Astrocyte of the cerebellum (primary cell): ENCODE data around the gene HLX.

ENCODE experiments used
- DNase-seq: peaks from one replicate; pipeline ENCODE4 v3.0.0-alpha.2; 2011; ENCODE audit warnings: low read depth
- H3K4me3 ChIP-seq: 2 replicates; pipeline ENCODE4 v1.5.1; 2011; ENCODE audit warnings: mild to moderate bottlenecking, low read depth, low read length, moderate library complexity
- in situ Hi-C: cut with HindIII; loops from 2 replicates; pipeline ENCODE4 v1.10.0; 2017; ENCODE audit warnings: low sequenced_read_pairs
- TF ChIP-seq, protein P1 (sequence below): IDR thresholded peaks from 2 replicates; pipeline ENCODE4 v1.5.1; 2012; ENCODE audit warnings: low read length, low read depth, moderate library complexity, mild to moderate bottlenecking; ENCODE audit errors: missing control alignments

HLX gene

DNA sequence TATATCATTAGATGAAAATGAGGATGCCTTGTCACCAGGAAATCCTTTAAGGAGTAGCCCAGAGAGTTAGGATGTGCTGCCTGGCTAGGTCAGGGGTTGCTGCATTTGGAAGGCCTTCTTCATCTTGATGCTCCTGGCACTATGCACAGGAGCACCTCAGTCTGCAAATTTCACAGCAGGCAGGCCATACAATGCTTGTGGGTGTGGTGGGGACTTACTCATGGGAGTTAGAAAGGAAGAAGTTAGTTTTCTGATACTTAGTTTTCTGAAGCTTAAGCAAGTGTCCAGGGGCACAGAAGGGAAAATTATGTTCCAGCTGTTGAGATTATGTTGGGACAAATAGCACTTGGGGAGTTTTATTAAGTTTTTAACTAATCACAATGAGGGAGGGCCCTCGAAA is 11.4 kb downstream of the HLX start:
- TF ChIP-seq, protein P1, sequence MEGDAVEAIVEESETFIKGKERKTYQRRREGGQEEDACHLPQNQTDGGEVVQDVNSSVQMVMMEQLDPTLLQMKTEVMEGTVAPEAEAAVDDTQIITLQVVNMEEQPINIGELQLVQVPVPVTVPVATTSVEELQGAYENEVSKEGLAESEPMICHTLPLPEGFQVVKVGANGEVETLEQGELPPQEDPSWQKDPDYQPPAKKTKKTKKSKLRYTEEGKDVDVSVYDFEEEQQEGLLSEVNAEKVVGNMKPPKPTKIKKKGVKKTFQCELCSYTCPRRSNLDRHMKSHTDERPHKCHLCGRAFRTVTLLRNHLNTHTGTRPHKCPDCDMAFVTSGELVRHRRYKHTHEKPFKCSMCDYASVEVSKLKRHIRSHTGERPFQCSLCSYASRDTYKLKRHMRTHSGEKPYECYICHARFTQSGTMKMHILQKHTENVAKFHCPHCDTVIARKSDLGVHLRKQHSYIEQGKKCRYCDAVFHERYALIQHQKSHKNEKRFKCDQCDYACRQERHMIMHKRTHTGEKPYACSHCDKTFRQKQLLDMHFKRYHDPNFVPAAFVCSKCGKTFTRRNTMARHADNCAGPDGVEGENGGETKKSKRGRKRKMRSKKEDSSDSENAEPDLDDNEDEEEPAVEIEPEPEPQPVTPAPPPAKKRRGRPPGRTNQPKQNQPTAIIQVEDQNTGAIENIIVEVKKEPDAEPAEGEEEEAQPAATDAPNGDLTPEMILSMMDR: no peak
- DNase-seq: no peak
- in situ Hi-C loops: no loop called here
- no peak overlapping the region for H3K4me3 ChIP-seq

DNA sequence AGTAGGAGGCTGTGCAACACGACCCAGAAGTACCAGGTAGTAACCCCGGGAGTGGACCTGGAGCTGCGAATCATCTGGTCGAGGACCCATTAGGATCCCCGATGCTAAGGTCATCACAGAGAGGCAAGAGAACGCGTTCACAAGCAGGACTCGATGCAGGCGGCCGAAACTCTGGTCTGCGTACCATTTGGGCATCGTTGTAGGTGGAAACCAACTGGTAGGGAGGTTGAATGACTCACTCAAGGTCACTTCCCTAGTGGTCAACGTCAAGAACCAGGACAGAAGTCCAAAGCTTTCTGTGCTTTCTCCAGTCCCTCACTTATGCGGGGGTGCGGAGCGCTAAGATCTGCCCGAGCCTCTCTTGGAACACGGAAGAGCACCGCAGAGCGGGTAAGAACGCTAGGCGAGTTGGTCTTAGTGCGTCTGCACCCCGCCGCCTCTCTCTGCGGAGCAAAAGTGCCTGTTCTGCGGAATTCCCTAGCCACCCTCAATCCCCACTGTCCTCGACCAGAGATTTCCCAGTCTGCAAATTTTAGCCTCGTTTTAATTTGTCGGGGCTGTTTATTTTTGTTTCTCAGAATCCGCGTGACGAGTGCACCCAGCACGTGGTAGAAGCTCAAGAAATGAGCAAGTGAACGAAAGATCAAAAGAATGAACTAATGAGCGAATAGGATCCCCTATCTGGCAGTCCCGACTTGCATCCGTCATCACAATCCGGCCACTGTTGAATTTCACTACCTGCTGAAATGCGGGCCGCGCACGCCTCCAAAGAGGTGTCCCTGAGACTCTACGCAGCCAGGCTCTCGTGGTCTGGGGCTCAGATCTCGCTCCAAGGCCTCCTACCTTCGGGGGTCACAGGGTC is 12.2 kb downstream of the HLX start:
- TF ChIP-seq, protein P1: no peak
- DNase-seq: no peak
- H3K4me3 ChIP-seq: no peak overlapping the region
- in situ Hi-C loops: no loop called here

DNA sequence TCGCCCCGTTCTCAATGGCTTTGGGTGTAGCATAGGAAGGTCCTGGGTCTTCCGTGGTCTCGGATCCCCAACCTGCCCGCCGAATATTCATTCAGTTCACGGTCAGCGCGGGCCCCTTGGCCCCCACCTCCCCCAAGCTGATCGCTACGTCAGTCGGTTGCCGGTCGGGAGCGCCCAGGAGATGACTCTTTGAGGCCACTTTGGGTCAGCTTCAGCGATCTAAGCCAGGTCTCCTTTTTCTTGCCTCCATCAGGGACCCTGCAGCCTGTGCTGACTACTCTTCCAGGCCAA is 12.8 kb downstream of the HLX start:
- no peak for DNase-seq
- TF ChIP-seq, protein P1: no peak
- in situ Hi-C loops: no loop called here
- H3K4me3 ChIP-seq: no peak overlapping the region

DNA sequence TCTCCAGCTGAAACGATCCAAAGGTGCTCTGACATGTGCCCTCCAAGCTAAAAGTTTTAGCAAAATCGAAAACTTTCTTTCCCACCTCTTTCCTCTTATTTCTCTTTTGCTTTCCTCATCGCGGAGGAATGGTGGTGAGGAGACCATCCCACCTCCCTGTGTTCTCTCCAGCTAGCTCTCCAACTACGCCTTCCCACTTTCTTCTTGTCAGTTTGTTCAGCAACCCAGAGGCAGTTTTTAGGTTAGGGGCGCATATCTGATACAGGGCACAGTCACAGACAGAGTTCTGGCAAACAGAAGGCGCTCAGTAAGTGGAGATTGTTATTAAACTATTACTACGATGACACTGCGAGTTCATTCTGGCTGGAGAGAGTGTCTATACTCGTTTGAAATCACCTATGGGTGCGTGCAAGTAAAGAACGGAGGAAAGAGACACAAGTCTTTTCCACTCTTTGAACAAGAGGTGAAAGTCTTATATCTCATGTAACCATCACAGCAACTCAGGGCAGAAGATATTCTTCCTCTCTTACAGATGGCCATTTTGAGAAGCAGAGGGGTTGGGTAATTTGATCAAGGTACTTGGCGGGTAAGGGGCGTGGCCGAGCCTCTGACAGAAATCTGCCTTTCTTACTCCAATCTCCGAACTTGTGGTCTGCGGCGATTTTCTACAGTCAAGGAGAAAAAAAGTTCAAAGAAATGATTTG is 13.9 kb downstream of the HLX start:
- H3K4me3 ChIP-seq: no peak overlapping the region
- TF ChIP-seq, protein P1: no peak
- no peak for DNase-seq
- in situ Hi-C loops: no loop called here

DNA sequence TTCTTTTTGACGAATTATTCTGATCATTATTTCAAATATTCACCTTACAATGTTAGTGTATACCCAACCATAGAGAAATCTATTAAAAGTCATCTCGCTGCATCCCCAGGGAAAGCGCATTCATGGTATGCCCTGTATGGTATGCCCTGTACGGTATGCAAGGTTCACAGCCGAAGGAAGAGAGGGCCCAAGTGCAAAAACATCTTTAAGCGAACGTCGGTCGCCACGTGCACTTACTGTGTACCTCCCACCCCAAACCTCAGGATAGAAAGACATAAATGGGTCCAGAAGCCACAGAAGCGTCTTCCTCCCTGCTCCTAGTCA is 14.4 kb downstream of the HLX start:
- TF ChIP-seq, protein P1: no peak
- peak overlapping the region; percentile 34 for H3K4me3 ChIP-seq
- DNase-seq: no peak
- in situ Hi-C loops: no loop called here

DNA sequence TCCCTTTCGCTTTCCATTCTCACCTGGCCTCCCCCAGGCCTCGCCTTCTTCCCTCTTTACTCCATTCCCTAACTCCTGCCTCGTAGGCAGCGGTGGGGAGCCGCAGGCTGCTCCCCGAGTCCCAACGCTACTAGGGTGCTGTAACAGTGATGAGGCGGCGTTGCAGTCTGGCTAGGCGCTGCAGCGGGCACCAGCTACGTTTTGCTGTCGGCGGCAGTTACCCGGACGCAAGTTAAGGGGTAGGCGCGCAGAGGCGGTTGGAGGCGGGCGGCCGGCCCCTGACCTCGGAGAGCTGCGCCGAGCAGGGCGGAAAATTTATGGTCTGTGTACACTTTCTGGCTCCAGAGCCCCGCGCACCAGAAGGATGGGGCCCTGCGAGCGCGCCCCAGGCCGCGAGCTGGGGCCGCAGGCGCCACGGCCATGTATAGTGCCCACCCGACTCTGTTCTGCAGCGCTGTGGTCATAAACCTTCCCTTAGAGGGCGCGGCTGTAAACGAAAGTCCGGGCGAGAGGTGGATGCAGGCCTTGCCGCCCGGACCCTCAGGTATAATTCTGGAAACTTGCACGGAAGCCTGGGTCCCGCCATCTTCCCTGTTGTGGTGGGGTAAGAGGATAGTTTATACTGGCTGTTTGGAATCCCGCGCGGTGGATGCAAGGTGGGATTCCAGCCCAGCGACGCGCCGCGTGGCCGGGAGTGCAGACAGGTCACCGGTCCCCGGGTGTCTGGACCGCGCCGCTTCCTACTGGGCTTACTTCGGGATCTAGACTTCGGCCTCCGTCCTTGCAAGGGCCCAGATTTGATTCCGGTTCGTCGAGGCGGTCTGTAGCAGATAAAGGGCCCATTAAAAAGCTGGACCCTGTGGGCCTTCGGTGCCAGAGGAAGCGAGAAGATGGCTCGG is 15.0 kb downstream of the HLX start:
- DNase-seq: no peak
- H3K4me3 ChIP-seq: peak overlapping the region; percentile 34
- TF ChIP-seq, protein P1: no peak
- in situ Hi-C loops: no loop called here
